Measurements from ENCODE around the gene DNAJC28.
"Not testable (repeated sequence)": the region's sequence is repeated elsewhere in the genome, so short reads cannot be mapped to it uniquely, and the experiment has no call there.

The DNAJC28 gene

GRCh38 chr21:33478935-33479678 is 12.4 kb downstream of the DNAJC28 start:
- ChIA-PET CTCF (interaction anchor here (0.5 kb wide), 1 partner anchor 232 kb away, joined by 5 read pairs; no protein-coding TSS in a partner anchor), POLR2A (ENCODE audit: low non-redundant PET) (interaction anchor here (1.3 to 1.5 kb wide), 2 partner anchors 12 to 110 kb away, joined by 4 to 8 read pairs; partner anchors contain the start of genes DNAJC28 and DONSON)
- peak; percentile 31 for DNase-seq (ENCODE audit: low spot score)
- H3K27ac ChIP-seq = peak overlapping the region; percentile 95
- TF ChIP-seq, protein P1, sequence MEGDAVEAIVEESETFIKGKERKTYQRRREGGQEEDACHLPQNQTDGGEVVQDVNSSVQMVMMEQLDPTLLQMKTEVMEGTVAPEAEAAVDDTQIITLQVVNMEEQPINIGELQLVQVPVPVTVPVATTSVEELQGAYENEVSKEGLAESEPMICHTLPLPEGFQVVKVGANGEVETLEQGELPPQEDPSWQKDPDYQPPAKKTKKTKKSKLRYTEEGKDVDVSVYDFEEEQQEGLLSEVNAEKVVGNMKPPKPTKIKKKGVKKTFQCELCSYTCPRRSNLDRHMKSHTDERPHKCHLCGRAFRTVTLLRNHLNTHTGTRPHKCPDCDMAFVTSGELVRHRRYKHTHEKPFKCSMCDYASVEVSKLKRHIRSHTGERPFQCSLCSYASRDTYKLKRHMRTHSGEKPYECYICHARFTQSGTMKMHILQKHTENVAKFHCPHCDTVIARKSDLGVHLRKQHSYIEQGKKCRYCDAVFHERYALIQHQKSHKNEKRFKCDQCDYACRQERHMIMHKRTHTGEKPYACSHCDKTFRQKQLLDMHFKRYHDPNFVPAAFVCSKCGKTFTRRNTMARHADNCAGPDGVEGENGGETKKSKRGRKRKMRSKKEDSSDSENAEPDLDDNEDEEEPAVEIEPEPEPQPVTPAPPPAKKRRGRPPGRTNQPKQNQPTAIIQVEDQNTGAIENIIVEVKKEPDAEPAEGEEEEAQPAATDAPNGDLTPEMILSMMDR (conservative IDR thresholded peaks at IDR 0.05; ENCODE audit: low read depth) = no peak

DNA sequence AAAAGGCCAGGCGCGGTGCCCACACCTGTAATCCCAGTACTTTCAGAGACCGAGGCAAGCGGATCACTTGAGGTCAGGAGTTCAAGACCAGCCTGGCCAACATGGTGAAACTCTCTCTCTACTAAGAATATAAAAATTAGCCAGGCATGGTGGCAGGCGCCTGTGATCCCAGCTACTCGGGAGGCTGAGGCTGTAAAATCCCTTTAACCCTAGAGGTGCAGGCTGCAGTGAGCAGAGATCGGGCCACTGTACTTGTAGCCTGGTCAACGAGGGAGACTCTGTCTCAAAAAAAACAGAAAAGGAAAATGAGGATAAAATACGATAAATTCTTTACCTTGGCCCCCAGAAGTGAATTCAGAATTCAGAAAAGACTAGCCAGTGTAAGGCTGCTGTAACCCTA is 13.3 kb downstream of the DNAJC28 start:
- CTCF ChIA-PET = no interaction called here
- POLR2A ChIA-PET (ENCODE audit: low non-redundant PET) = no interaction called here
- DNase-seq (ENCODE audit: low spot score) = no peak
- TF ChIP-seq, protein P1 (conservative IDR thresholded peaks at IDR 0.05; ENCODE audit: low read depth) = no peak
- H3K27ac ChIP-seq = peak overlapping the region; percentile 48

DNA sequence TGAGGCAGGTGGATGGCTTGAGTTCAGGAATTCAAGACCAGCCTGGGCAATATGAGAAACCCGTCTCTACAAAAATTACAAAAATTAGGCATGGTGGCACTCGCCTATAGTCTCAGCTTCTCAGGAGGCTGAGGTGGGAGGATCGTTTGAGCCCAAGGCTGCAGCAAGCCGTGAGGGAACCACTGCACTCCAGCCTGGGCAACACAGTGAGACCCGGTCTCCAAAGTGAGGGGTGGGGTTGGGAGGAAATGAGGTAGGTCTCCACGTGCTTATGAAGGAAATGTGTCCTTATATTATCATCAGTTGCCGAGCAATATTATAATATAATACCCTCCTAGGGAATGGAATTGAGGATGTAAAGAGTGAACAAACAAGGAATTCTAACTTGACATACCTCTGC is 14.4 kb downstream of the DNAJC28 start:
- ChIA-PET POLR2A (ENCODE audit: low non-redundant PET) (interaction anchor here (0.7 kb wide), 1 partner anchor 94 kb away, joined by 3 read pairs; no protein-coding TSS in a partner anchor), CTCF (interaction anchor here (0.7 kb wide), 1 partner anchor 116 kb away, joined by 3 read pairs; no protein-coding TSS in a partner anchor)
- H3K27ac ChIP-seq = no peak overlapping the region; the same call in 1 of the 2 replicates
- DNase-seq (ENCODE audit: low spot score) = no peak
- TF ChIP-seq, protein P1 (conservative IDR thresholded peaks at IDR 0.05; ENCODE audit: low read depth) = no peak

DNA sequence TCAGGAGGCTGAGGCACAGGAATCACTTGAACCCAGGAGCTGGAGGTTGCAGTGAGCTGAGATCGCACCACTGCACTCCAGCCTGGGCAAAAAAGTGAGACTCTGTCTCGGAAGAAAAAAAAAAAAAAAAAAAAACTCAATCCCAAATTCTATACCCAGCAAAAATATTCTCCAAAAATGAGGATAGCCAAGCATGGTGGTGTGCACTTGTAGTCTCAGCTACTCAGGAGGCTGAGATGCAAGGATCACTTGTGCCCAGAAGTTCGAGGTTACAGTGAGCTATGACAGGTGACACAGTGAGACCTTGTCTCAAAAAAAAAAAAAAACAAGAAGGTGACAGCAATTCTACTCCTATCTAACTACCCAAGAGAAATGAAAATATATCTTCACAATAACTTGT is 18.2 kb downstream of the DNAJC28 start:
- POLR2A ChIA-PET (ENCODE audit: low non-redundant PET) = no interaction called here
- no peak overlapping the region for H3K27ac ChIP-seq
- TF ChIP-seq, protein P1 (conservative IDR thresholded peaks at IDR 0.05; ENCODE audit: low read depth) = no peak
- DNase-seq (ENCODE audit: low spot score) = no peak
- CTCF ChIA-PET = interaction anchor here (0.7 kb wide), 1 partner anchor 133 kb away, joined by 4 read pairs; no protein-coding TSS in a partner anchor

DNA sequence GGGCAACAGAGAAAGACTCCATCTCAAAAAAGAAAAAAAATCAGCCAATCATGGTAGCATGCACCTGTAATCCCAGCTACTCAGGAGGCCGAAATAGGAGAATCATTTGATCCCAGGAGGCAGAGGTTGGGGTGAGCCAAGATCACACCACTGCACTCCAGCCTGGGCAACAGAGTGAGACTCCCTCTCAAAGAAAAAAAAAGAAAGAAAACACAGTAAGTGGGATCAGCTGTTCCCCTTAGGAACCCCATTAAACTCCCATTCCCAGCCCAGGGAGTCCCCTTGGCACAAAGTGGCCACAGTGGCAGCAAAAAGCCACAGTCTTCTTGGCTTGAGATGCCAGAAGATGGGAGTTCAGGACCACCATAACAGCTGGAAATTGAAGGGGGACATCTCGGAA is 20.8 kb downstream of the DNAJC28 start:
- no peak overlapping the region for H3K27ac ChIP-seq
- ChIA-PET CTCF (interaction anchor here (0.6 kb wide), 1 partner anchor 128 kb away, joined by 7 read pairs; no protein-coding TSS in a partner anchor), POLR2A (ENCODE audit: low non-redundant PET) (no interaction called here)
- no peak for DNase-seq (ENCODE audit: low spot score)
- TF ChIP-seq, protein P1 (conservative IDR thresholded peaks at IDR 0.05; ENCODE audit: low read depth) = no peak

DNA sequence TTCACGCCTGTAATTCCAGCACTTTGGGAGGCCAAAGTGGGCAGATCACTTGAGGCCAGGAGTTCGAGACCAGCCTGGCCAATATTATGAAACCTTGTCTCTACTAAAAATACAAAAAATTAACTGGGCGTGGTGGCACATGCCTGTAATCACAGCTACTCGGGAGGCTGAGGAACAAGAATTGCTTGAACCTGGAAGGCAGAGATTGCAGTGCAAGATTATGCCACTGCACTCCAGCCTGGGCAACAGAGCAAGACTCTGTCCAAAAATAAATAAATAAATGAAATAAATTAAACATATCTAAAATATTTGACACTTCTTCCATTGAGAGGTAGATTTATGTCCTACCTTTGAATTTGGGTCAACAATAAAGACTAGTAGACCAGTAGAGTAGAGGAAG is 22.3 kb downstream of the DNAJC28 start:
- CTCF ChIA-PET; POLR2A ChIA-PET (ENCODE audit: low non-redundant PET); DNase-seq (ENCODE audit: low spot score); H3K27ac ChIP-seq: not testable (repeated sequence)

Measured in RWPE1 (cell line).